RWPE2 (cell line): Measurements from ENCODE around the gene CREB3L4.

ENCODE experiments used
- ATAC-seq: fragments of 200-7000 bp; cut with Tn5 transposase; 3 replicates; pipeline ENCODE4 v1.9.1; 2021; ENCODE audit warnings: low read depth
- DNase-seq: peaks from one replicate; pipeline ENCODE4 v3.0.0-alpha.2; 2020; ENCODE audit warnings: low spot score
- H3K27ac ChIP-seq: fragments of 450-650 bp; 2 replicates; pipeline ENCODE4 v1.5.1; 2017; ENCODE audit warnings: mild to moderate bottlenecking; ENCODE audit not compliant: poor library complexity, severe bottlenecking
- H3K27me3 ChIP-seq: fragments of 250-450 bp; sonication (Bioruptor Pico); 2 replicates; pipeline ENCODE4 v1.5.1; 2021; ENCODE audit warnings: mild to moderate bottlenecking, moderate library complexity; ENCODE audit not compliant: insufficient read depth, poor library complexity, severe bottlenecking
- H3K36me3 ChIP-seq: fragments of 250-450 bp; sonication (Bioruptor Pico); 2 replicates; pipeline ENCODE4 v1.5.1; 2020; ENCODE audit warnings: low read depth, mild to moderate bottlenecking, moderate library complexity
- H3K4me1 ChIP-seq: fragments of 250-450 bp; sonication (Bioruptor Pico); 2 replicates; pipeline ENCODE4 v1.5.1; 2021; ENCODE audit warnings: mild to moderate bottlenecking, moderate library complexity; ENCODE audit not compliant: insufficient read depth, poor library complexity, severe bottlenecking
- H3K4me3 ChIP-seq: fragments of 250-450 bp; sonication (Bioruptor Pico); 2 replicates; pipeline ENCODE4 v1.5.1; 2021; ENCODE audit warnings: mild to moderate bottlenecking, moderate library complexity; ENCODE audit not compliant: severe bottlenecking
- H3K9me3 ChIP-seq: fragments of 250-450 bp; sonication (Bioruptor Pico); 2 replicates; pipeline ENCODE4 v1.5.1; 2021; ENCODE audit warnings: mild to moderate bottlenecking, moderate library complexity; ENCODE audit not compliant: severe bottlenecking
- CTCF ChIP-seq: fragments of 450-650 bp; IDR thresholded peaks from one replicate; pipeline ENCODE4 v1.5.1; 2017; ENCODE audit warnings: mild to moderate bottlenecking, moderate library complexity; ENCODE audit not compliant: poor library complexity, severe bottlenecking

The CREB3L4 gene

DNA sequence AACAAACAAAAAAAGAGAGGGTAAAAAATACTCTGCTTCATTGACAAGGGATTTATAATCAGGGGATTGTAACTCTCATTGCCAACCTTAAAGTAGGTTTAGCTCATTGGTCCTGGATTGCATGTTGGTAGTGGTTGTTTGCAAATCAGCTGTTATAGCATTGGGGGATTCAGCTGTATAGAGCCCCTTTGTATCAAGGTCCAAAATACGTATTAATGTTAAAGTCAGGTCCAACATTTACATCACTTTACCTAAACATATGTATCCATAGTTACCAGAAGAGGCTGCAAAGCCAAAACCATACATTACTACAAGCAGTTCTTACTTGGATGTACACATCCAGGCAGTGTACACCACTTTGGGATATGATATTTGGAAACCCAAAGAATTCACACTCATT is 52.2 kb downstream of the CREB3L4 start:
- TF ChIP-seq CTCF, result no peak
- no peaks in the 10 kb centered on the region for H3K36me3 ChIP-seq
- ATAC-seq (no peak), DNase-seq (no peak)
- no peaks in the 10 kb centered on the region for H3K27me3 ChIP-seq
- no peaks in the 10 kb centered on the region for H3K4me1 ChIP-seq
- no peaks in the 10 kb centered on the region for H3K9me3 ChIP-seq
- no peak overlapping the region for H3K27ac ChIP-seq
- no peak overlapping the region for H3K4me3 ChIP-seq
